Stimulated activated CD4-positive, alpha-beta T cell treated with anti-CD3 and anti-CD28 coated beads, Interleukin-12 subunit alpha, Interleukin-12 subunit beta, amount 100 ng/mL, for 4 hours (primary cell): ENCODE results near the gene UBE2L3.
"Not testable (repeated sequence)": the region's sequence is repeated elsewhere in the genome, so short reads cannot be mapped to it uniquely, and the experiment has no call there.

ENCODE experiments used
- DNase-seq: peaks from one replicate; pipeline ENCODE4 v3.0.0-alpha.2; 2020

UBE2L3 gene

GRCh38 chr22:21603973-21604372 lies 36.5 kb downstream of the UBE2L3 start:
- DNase-seq: no peak

- no peak for DNase-seq
Observed at GRCh38 chr22:21605887-21606564, 38.5 kb downstream of the UBE2L3 start.

GRCh38 chr22:21606775-21607174 lies 39.3 kb downstream of the UBE2L3 start:
- no peak for DNase-seq

- DNase-seq: not testable (repeated sequence)
Observed at GRCh38 chr22:21609556-21610157, 42.1 kb downstream of the UBE2L3 start.

- DNase-seq: no peak
Observed at GRCh38 chr22:21611210-21611977, 43.9 kb downstream of the UBE2L3 start.

- no peak for DNase-seq
Observed at GRCh38 chr22:21612858-21613257, 45.3 kb downstream of the UBE2L3 start.

- no peak for DNase-seq
Observed at GRCh38 chr22:21613553-21614233, 46.2 kb downstream of the UBE2L3 start.

- no peak for DNase-seq
Observed at GRCh38 chr22:21615731-21616130, 48.2 kb downstream of the UBE2L3 start.

GRCh38 chr22:21617337-21617736 lies 49.8 kb downstream of the UBE2L3 start:
- DNase-seq: not testable (repeated sequence)

- no peak for DNase-seq
Observed at GRCh38 chr22:21621025-21621424, 53.5 kb downstream of the UBE2L3 start.

GRCh38 chr22:21622011-21622918 lies 54.8 kb downstream of the UBE2L3 start:
- DNase-seq: no peak

GRCh38 chr22:21622919-21623647 lies 55.6 kb downstream of the UBE2L3 start:
- DNase-seq: no peak

- no peak for DNase-seq
Observed at GRCh38 chr22:21623648-21623970, 56.1 kb downstream of the UBE2L3 start.

- DNase-seq: peak; percentile 49
Observed at GRCh38 chr22:21624120-21624879, 56.8 kb downstream of the UBE2L3 start.

- DNase-seq: no peak
Observed at GRCh38 chr22:21624880-21625791, 57.6 kb downstream of the UBE2L3 start.

GRCh38 chr22:21626073-21626734 lies 58.7 kb downstream of the UBE2L3 start:
- no peak for DNase-seq

- no peak for DNase-seq
Observed at GRCh38 chr22:21626735-21627469, 59.4 kb downstream of the UBE2L3 start.
